Fibroblast of lung (primary cell): ENCODE results near the gene NAA10. TPM values are rescaled to one million over a fixed set of nuclear protein-coding genes. Genes with fewer than 3 reads are reported as not detected.

ENCODE experiments used
- DNase-seq, 2 donors: peaks; one replicate each; pipeline versions ENCODE4 v3.0.0 to v3.0.0-alpha.2; 2010; ENCODE audit warnings: low read depth in 2 of 2
- H2AFZ ChIP-seq: 2 replicates; pipeline ENCODE4 v1.5.1; 2012; ENCODE audit warnings: low read length, control low read depth, inconsistent platforms
- H3K27ac ChIP-seq: 2 replicates; pipeline ENCODE4 v1.5.1; 2011; ENCODE audit warnings: low read length, control low read depth; ENCODE audit not compliant: insufficient read depth
- H3K27me3 ChIP-seq: 2 replicates; pipeline ENCODE4 v1.5.1; 2011; ENCODE audit warnings: mild to moderate bottlenecking, low read length; ENCODE audit not compliant: control insufficient read depth, insufficient read depth
- H3K36me3 ChIP-seq: 2 replicates; pipeline ENCODE4 v1.5.1; 2011; ENCODE audit warnings: low read length; ENCODE audit not compliant: control insufficient read depth, insufficient read depth
- H3K4me1 ChIP-seq: 2 replicates; pipeline ENCODE4 v1.5.1; 2011; ENCODE audit warnings: low read length; ENCODE audit not compliant: control insufficient read depth, insufficient read depth; ENCODE audit errors: extremely low read depth
- H3K4me2 ChIP-seq: 2 replicates; pipeline ENCODE4 v1.5.1; 2011; ENCODE audit warnings: low read length, control low read depth; ENCODE audit not compliant: insufficient read depth; ENCODE audit errors: extremely low read depth
- H3K4me3 ChIP-seq, 4 experiments: fragments of 200-600 bp in 1 of 4; sonication (generic) in 1 of 4; replicated peaks in 1 of 4; 2 replicates each; pipeline ENCODE4 v1.5.1; 2011 to 2016; ENCODE audit warnings: low read length in 4 of 4, low read depth in 3 of 4, mild to moderate bottlenecking in 3 of 4, control low read depth in 2 of 4, inconsistent platforms in 1 of 4, mixed read lengths in 1 of 4; ENCODE audit not compliant: insufficient read depth in 1 of 4; ENCODE audit errors: control extremely low read depth in 1 of 4
- H3K79me2 ChIP-seq: 2 replicates; pipeline ENCODE4 v1.5.1; 2012; ENCODE audit warnings: mild to moderate bottlenecking, low read length, inconsistent platforms; ENCODE audit not compliant: control insufficient read depth, insufficient read depth
- H3K9ac ChIP-seq: 2 replicates; pipeline ENCODE4 v1.5.1; 2011; ENCODE audit warnings: mild to moderate bottlenecking, low read length, control low read depth; ENCODE audit not compliant: insufficient read depth
- H3K9me3 ChIP-seq: 2 replicates; pipeline ENCODE4 v1.5.1; 2012; ENCODE audit warnings: low read depth, low read length; ENCODE audit not compliant: control insufficient read depth, insufficient read depth
- H4K20me1 ChIP-seq: 2 replicates; pipeline ENCODE4 v1.5.1; 2011; ENCODE audit warnings: low read length; ENCODE audit not compliant: control insufficient read depth, insufficient read depth; ENCODE audit errors: extremely low read depth
- EZH2 ChIP-seq: IDR thresholded peaks from 2 replicates; pipeline ENCODE4 v1.5.1; 2012; ENCODE audit warnings: low read length, control low read depth, mild to moderate bottlenecking; ENCODE audit errors: missing control alignments
- polyA plus RNA-seq, 2 donors: library from polyadenylated mRNA; depleted of rRNA in 1 of 2; stranded (reverse) in 1 of 2; unstranded in 1 of 2; fragments of >200 nt; gene quantifications; 2 replicates each; pipeline ENCODE4 v1.2.1, GENCODE V29; 2011 to 2012; ENCODE audit warnings: missing spikeins in 1 of 2
- total RNA-seq: library from RNA; depleted of rRNA; stranded (reverse); fragments of >200 nt; gene quantifications from 2 replicates; pipeline ENCODE4 v1.2.1, GENCODE V29; 2014
- TF ChIP-seq, protein P1 (sequence below), 2 donors: IDR thresholded peaks in 1 of 2; conservative IDR thresholded peaks in 1 of 2; 1 replicate in 1 of 2; 2 replicates in 1 of 2; pipeline ENCODE4 v1.5.1; 2011 to 2012; ENCODE audit warnings: low read length in 2 of 2, control low read depth in 1 of 2, inconsistent platforms in 1 of 2, low read depth in 1 of 2, mild to moderate bottlenecking in 1 of 2

The NAA10 gene
- total and polyA plus RNA-seq, 2 donors (not counting 1 experiment from before 2014, with no cell fraction given), result 37.0 to 66.2 TPM

DNA sequence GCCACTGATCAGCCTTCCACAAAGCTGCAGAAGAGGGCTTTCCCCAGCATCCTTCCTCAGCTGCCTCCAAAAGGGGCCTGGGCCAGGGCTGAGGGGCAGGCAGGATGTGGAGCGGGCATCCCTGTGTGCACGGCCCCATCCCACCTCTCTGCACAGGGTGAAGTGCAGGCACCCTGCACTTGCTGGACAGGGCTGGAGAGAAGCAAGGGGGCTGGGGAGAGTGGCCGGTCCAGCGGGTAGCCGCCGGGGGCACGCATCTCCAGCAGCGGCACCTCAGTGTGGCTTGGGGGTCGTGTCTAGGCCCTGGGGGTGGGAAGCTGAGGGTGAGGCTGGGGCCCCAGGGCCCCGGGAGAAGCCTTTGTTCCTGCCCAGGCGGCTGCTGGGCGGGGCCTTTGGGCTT lies 27.4 kb downstream of the NAA10 start:
- Histone ChIP-seq H2AFZ (no peak overlapping the region), H3K9ac (no peak overlapping the region), H3K4me2 (no peak overlapping the region), H3K4me1 (no peaks in the 10 kb centered on the region), H3K27ac (no peak overlapping the region), H4K20me1 (no peaks in the 10 kb centered on the region), H3K36me3 (no peaks in the 10 kb centered on the region), H3K4me3 (no peak overlapping the region), H3K27me3 (no peaks in the 10 kb centered on the region), H3K9me3 (no peaks in the 10 kb centered on the region), H3K79me2 (no peaks in the 10 kb centered on the region)
- no peak for DNase-seq
- TF ChIP-seq, protein P1, sequence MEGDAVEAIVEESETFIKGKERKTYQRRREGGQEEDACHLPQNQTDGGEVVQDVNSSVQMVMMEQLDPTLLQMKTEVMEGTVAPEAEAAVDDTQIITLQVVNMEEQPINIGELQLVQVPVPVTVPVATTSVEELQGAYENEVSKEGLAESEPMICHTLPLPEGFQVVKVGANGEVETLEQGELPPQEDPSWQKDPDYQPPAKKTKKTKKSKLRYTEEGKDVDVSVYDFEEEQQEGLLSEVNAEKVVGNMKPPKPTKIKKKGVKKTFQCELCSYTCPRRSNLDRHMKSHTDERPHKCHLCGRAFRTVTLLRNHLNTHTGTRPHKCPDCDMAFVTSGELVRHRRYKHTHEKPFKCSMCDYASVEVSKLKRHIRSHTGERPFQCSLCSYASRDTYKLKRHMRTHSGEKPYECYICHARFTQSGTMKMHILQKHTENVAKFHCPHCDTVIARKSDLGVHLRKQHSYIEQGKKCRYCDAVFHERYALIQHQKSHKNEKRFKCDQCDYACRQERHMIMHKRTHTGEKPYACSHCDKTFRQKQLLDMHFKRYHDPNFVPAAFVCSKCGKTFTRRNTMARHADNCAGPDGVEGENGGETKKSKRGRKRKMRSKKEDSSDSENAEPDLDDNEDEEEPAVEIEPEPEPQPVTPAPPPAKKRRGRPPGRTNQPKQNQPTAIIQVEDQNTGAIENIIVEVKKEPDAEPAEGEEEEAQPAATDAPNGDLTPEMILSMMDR (conservative IDR thresholded peaks at IDR 0.05 in 1 of 2, IDR thresholded peaks at IDR 0.05 in 1 of 2; ENCODE audit: low read depth in 1 of 2, low read length in 2 of 2), result no peak
- TF ChIP-seq EZH2, result no peak

DNA sequence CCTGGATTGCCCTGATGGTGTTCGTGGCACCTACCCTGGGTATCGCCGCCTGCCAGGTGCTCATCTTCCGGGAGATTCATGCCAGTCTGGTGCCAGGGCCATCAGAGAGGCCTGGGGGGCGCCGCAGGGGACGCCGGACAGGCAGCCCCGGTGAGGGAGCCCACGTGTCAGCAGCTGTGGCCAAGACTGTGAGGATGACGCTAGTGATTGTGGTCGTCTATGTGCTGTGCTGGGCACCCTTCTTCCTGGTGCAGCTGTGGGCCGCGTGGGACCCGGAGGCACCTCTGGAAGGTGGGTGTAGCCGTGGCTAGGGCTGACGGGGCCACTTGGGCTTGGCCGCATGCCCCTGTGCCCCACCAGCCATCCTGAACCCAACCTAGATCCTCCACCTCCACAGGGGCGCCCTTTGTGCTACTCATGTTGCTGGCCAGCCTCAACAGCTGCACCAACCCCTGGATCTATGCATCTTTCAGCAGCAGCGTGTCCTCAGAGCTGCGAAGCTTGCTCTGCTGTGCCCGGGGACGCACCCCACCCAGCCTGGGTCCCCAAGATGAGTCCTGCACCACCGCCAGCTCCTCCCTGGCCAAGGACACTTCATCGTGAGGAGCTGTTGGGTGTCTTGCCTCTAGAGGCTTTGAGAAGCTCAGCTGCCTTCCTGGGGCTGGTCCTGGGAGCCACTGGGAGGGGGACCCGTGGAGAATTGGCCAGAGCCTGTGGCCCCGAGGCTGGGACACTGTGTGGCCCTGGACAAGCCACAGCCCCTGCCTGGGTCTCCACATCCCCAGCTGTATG lies 28.5 kb downstream of the NAA10 start:
- H3K9me3 ChIP-seq, result no peaks in the 10 kb centered on the region
- H3K4me3 ChIP-seq, result no peak overlapping the region
- no peak for TF ChIP-seq EZH2
- TF ChIP-seq, protein P1 (conservative IDR thresholded peaks at IDR 0.05 in 1 of 2, IDR thresholded peaks at IDR 0.05 in 1 of 2; ENCODE audit: low read depth in 1 of 2, low read length in 2 of 2), result no peak
- H3K4me2 ChIP-seq, result no peak overlapping the region
- no peak overlapping the region for H3K27ac ChIP-seq
- H2AFZ ChIP-seq, result no peak overlapping the region
- H3K79me2 ChIP-seq, result no peaks in the 10 kb centered on the region
- H3K9ac ChIP-seq, result no peak overlapping the region
- H3K27me3 ChIP-seq, result no peaks in the 10 kb centered on the region
- DNase-seq, result no peak
- H3K36me3 ChIP-seq, result no peaks in the 10 kb centered on the region
- peaks cover 2% of the 10 kb centered on the region for H3K4me1 ChIP-seq
- no peaks in the 10 kb centered on the region for H4K20me1 ChIP-seq

DNA sequence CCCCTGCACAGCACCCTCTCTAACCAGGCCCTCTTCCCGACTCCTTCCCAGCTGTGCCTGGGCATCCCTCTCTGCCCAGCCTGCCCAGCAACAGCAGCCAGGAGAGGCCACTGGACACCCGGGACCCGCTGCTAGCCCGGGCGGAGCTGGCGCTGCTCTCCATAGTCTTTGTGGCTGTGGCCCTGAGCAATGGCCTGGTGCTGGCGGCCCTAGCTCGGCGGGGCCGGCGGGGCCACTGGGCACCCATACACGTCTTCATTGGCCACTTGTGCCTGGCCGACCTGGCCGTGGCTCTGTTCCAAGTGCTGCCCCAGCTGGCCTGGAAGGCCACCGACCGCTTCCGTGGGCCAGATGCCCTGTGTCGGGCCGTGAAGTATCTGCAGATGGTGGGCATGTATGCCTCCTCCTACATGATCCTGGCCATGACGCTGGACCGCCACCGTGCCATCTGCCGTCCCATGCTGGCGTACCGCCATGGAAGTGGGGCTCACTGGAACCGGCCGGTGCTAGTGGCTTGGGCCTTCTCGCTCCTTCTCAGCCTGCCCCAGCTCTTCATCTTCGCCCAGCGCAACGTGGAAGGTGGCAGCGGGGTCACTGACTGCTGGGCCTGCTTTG lies 29.2 kb downstream of the NAA10 start:
- Histone ChIP-seq H3K9ac (no peak overlapping the region), H3K9me3 (no peaks in the 10 kb centered on the region), H3K27me3 (no peaks in the 10 kb centered on the region), H3K36me3 (no peaks in the 10 kb centered on the region), H4K20me1 (no peaks in the 10 kb centered on the region), H3K4me3 (no peak overlapping the region), H3K4me1 (peaks cover 3% of the 10 kb centered on the region), H2AFZ (no peak overlapping the region), H3K4me2 (no peak overlapping the region), H3K27ac (no peak overlapping the region), H3K79me2 (no peaks in the 10 kb centered on the region)
- TF ChIP-seq, protein P1 (conservative IDR thresholded peaks at IDR 0.05 in 1 of 2, IDR thresholded peaks at IDR 0.05 in 1 of 2; ENCODE audit: low read depth in 1 of 2, low read length in 2 of 2), result no peak
- no peak for TF ChIP-seq EZH2
- DNase-seq, result no peak
